COLO829 (cell line): ENCODE data around the gene SCYGR1.
"Not testable (repeated sequence)": the region's sequence is repeated elsewhere in the genome, so short reads cannot be mapped to it uniquely, and the experiment has no call there.

ENCODE experiments used
- DNase-seq: peaks from one replicate; pipeline ENCODE4 v3.0.0; 2012; ENCODE audit warnings: low spot score

The SCYGR1 gene

DNA sequence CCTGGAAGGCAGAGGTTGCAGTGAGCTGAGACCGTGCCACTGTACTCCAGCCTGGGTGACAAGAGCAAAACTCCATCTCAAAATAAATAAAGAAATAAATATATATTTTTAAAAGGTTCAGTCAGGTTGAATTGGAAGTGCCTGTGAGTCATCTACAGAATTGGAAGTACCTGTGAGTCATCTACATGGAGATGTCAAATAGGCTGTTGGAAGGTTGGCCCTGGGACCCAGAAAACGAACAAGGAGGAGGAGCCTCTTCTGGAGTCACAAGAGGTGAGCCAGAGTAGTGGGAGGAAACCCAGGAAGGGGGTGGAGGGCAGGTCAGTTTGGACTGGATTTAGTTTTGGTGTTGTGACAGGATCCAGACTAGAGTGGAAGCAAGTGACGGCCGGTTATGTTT is 15.2 kb upstream of the SCYGR1 start:
- no peak for DNase-seq

DNA sequence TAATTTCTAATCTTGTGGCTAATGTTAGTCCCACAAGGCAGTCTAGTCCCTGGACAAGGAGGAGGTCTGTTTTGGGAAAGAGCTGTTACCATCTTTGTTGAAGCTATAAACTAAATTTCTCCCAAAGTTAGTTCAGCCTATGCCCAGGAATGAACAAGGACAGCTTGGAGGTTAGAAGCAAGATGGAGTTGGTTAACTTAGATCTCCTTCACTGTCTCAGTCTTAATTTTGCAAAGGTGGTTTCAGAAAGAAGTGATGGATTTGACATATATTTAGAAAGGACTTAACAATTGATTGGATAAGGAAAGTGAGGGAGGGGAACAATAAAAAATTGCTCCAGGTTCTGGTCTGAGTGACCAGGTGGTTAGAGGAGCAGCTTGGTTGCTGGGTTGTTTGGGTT is 14.6 kb upstream of the SCYGR1 start:
- DNase-seq, result no peak

GRCh38 chr2:227401550-227401949 is 13.8 kb upstream of the SCYGR1 start:
- no peak for DNase-seq

DNA sequence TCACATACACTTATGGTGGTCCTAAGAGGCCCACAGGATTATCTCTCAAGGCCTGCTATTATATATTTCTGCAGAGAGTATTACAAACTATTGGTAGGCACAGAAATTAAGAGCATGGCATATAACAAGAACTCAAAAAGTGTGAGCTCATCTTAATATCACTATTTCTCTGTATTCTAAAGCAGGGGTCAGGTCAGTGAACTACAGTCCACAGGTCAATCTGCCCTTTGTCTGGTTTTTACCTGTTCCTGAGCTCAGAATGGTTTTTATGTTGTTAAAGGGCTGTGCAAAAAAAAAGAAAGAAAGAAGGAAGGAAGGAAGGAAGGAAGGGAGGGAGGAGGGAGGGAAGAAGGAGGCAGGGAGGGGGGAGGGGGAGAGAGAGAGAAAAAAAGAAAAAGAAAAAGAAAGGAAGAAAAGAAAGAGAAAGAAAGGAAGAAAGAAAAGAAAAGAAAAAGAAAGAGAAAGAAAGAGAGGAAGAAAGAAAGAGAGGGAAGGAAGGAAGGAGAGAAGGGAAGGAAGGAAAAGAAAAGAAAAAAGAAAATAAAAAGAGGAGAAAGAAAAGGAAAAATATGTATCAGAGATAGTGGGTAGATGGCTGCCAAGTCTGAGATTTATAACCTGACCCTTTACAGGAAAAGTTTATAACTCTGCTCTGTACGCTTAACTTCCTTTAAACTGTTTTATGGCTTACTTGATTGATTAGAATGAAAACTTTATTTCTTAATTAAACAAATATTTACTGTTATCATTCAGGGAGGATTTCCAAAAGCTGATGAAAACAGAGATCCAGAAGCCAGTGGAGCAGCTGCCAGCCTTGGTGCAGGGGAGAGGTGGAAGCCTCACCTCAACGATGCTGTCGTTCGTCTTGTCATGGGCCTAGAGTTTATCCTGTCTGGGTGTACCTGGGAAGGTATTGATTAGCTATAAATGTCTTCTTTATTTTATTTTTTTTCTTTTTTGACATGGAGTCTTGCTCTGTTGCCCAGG is 11.2 kb upstream of the SCYGR1 start:
- no peak for DNase-seq

DNA sequence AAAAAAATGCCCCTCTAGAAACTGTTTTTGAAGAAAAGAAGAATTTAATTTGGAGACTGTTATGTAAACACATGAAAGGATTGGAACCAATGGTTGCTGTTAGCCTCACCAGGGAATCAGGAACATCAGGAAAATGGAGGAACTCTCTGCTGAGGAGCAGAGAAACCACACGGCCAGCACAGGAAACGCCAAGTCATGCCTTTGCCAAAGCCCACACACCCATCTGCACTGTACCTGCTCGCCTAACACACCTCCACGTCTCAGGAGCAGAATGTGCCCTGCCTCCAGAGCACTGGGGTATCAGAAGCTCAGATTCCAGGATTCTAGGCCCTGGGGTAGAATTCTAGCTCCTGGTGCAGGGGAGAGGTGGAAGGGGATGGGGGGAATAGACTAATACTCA is 9.8 kb upstream of the SCYGR1 start:
- no peak for DNase-seq

- DNase-seq, result no peak
These were observed 7.8 kb upstream of the SCYGR1 start for GRCh38 chr2:227395556-227395955.

- no peak for DNase-seq
These were observed 6.7 kb upstream of the SCYGR1 start for GRCh38 chr2:227394401-227394800.

DNA sequence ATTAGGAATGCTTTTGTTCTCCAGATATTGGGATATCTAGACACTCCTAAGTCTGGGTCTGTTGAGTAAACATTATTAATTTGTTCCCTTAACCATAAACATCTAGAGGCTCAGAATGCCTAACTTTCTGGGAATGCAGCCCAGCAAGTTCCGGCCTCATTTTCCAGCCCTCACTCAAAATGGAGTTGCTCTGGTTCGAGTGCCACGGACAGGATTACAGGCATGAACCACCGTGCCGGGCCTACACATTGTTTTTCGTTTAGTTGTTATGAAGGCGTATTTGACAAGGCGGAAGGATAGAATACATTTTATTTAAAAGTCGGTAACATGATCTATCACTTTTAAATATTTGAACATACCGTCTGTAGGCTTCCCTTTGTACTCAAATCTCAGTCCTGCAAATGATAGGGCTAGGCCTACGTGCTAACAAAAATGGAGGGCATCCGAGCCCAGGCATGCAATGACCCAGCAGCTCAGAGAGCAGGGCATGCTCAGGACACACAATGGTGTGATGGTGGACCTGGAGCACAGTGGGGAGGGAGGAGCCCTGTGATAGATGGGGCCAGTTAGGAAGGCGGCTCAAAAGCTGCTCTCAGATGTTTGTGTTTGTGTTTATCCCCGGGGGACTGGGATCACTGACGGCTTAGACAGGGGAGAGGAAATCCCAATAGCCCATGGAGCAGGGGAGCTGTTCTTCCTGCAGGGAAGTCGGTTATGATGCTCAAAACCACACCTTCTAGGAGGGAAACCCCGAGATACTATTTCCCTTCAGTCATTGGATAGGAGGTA is 2.9 kb upstream of the SCYGR1 start:
- DNase-seq, result no peak

GRCh38 chr2:227389661-227390060 is 1.9 kb upstream of the SCYGR1 start:
- no peak for DNase-seq

- DNase-seq, result no peak
These were observed 1.5 kb upstream of the SCYGR1 start for GRCh38 chr2:227389231-227389630.

DNA sequence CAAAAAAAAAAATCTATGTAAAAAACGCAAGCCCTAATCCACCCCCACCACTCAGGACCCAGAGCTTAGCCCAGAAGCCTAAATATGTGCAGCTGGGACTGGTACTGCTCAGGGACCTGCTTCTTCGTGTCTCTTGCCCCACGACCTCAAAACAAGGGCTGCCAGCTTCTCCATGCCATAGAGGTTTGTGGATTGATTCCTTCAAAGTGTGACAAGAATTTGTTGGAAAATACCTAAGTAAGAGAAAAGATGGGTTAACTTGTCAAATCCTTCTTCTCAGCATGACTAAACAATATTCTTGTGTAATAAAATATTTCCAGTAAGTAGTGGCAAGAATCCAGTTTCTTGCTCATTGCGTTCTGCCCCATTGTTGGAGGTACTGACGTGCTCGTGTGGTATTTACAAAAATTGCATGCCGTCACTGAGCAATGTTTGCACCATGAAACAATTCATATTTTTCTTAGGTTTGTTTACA is 825 bp upstream of the SCYGR1 start:
- DNase-seq, result no peak

DNA sequence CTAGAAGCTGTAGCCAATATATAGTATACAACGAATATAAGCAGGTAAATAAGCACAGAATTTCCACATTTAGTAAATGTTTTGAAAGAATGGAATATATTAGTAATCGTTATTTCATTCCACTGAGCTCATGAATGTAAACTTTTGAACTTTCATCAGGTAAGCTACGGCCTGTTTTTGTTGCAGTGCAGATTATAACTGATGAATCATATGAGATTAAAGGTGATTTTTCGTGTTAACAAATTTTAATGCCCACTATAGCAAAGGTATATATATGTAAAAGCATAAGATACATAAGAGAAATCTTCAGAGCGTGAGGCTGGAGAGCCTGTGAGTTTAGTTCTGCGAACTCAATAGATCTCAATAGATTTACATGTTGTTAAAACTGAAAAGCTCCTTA is 1.1 kb downstream of the SCYGR1 start:
- no peak for DNase-seq

GRCh38 chr2:227383686-227384085 is 4.1 kb downstream of the SCYGR1 start:
- DNase-seq, result no peak

GRCh38 chr2:227382241-227382835 is 5.4 kb downstream of the SCYGR1 start:
- DNase-seq, result not testable (repeated sequence)

DNA sequence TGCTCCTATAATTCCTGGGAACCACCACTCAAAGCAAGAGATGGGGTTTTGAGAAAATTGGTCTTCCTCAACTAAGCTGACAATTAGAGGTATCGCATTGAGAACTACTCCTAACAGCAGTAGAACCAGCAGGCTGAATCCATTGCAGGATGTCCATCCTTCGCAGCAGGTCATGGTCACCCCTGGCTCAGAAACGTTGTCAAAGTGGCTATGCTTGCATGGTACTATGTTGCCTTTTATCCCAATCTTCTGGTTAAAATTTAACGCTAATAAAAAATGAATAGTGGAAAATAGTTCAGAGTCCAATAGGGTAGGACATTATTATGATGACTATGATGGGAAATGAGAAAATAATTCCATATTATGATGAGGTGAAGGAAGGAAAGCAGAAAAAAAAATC is 8.7 kb downstream of the SCYGR1 start, which contains the start of gene TM4SF20:
TSS of gene TM4SF20 (minus strand) at position 212 of the 400 bp plus-strand sequence. CDS start at position 174, 38 bp downstream.
- no peak for DNase-seq

- no peak for DNase-seq
These were observed 9.4 kb downstream of the SCYGR1 start for GRCh38 chr2:227378371-227378782.

DNA sequence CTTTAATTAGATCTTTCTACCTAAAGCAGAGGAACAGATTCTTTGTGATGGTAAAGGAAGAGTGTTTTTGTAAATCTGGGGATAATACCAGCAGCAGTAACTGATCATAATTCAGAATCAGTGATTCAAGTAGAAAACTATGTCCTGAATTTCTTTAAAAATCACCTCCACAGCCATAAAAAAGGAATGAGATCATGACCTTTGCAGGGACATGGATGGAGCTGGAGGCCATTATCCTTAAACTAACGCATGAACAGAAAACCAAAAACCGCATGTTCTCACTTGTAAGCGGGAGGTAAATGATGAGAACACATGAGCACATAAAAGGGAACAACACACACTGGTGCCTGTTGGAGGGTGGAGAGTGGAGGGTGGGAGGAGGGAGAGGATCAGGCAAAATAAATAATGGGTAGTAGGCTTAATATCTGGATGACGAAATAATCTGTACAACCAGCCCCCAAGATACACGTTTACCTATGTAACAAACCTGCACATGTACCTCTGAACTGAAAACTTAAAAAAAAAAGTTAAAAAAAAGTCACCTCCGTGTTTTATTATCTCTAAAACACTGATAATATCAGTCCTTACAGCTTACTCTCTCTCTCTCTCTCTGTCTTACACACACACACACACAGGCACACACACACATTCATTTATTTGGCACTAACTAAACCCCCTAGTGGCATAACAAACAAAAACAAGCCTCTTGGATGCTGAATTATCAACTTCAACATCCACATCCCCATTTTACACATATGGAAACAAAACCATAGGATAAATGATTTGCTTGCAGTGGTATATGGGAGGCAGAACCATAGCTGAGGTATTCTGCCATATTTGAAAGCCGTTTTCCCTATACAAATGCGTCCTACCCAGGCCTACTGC is 10.0 kb downstream of the SCYGR1 start:
- DNase-seq, result no peak

DNA sequence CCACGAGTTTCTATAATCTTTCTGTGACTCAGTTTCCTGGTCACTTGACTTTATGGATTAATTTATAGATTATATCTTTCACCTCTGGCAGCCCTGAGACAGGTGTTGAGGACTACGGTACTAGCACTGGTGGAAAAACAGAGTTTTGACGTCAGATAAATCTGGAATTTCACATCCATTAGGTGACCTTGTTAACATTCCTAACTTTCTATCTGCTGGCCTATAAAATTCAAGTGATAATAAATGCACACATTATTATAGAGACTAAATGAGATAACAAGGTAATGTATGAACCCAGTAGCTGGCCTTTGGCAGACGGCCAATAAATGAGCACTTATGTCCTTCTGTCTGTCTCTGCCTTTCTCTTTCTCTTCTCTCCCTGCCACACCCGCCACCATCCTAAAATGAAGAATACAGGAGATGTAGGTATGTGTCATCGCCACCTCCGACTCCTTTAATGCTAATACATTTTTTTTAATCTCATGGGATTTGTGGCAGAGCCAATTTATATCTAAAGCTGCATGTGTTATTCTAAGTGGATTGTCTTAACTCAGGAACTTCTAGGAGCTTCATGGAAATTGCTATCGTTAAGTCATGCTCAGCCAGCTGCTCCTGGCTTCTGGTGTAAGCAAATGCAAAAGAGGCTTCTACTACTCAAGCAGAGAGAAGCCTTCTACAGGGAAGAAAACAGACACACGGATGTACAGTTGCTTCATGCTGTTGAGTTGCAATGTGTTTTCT is 10.9 kb downstream of the SCYGR1 start:
- no peak for DNase-seq

- DNase-seq, result peak; percentile 79
These were observed 13.6 kb downstream of the SCYGR1 start for GRCh38 chr2:227374158-227374557.

- DNase-seq, result no peak
These were observed 14.4 kb downstream of the SCYGR1 start for GRCh38 chr2:227373389-227373788.
